OCI-LY7 (cell line): ENCODE measurements around the gene UVSSA.

Experiments
- EZH2phosphoT487 ChIP-seq: fragments of 200-600 bp; sonication (generic); IDR thresholded peaks from 2 replicates; pipeline ENCODE4 v1.6.1; 2018; ENCODE audit warnings: low read depth, borderline replicate concordance, mild to moderate bottlenecking, mixed run types, antibody characterized with exemption, low read length, moderate library complexity, mixed read lengths
- TF ChIP-seq, protein P1 (sequence below): fragments of 200-600 bp; sonication (generic); conservative IDR thresholded peaks from 2 replicates; pipeline ENCODE4 v1.5.1; 2014; ENCODE audit warnings: mild to moderate bottlenecking, antibody characterized with exemption, low read length, moderate library complexity, mixed read lengths

DNA sequence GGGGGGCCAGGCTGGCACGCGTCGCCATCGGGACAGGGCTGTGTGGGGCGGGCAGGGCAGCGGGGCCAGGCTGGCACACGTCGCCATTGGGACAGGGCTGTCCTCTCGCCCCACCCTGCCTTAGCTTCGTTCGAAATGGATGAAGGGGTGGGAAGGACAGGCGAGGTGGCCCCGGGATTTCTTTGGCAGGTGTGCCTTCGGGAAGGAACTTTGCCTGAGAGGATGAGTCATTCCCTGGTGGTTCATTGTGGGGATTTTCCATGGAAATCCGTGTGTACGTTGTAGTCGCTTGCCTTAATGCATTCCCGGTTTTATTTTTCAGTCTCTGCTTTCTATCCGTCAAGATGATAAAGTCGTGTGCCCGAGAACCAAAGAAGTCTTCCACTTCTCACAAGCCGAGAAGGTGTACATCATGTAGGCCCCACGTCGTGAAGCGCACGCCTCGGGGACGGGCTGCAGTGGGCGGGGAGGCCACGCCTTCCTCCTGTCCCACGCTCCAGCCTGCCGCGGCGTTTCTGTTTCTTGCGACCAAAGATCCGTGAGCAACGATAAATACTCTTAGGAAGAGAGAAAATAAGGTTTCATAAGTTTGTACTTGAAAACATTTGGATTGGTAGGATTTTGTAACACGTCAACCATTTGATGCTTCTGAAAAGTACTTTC, 8.1 kb upstream of the UVSSA start:
- TF ChIP-seq, protein P1, sequence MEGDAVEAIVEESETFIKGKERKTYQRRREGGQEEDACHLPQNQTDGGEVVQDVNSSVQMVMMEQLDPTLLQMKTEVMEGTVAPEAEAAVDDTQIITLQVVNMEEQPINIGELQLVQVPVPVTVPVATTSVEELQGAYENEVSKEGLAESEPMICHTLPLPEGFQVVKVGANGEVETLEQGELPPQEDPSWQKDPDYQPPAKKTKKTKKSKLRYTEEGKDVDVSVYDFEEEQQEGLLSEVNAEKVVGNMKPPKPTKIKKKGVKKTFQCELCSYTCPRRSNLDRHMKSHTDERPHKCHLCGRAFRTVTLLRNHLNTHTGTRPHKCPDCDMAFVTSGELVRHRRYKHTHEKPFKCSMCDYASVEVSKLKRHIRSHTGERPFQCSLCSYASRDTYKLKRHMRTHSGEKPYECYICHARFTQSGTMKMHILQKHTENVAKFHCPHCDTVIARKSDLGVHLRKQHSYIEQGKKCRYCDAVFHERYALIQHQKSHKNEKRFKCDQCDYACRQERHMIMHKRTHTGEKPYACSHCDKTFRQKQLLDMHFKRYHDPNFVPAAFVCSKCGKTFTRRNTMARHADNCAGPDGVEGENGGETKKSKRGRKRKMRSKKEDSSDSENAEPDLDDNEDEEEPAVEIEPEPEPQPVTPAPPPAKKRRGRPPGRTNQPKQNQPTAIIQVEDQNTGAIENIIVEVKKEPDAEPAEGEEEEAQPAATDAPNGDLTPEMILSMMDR = no peak
- no peak for TF ChIP-seq EZH2phosphoT487
